IPS DF 6.9 (cell line): Measurements from ENCODE around the gene SNRNP48.

Experiments used
- DNase-seq: peaks from one replicate; pipeline ENCODE4 v3.0.0-alpha.2; 2013; ENCODE audit warnings: low read depth, low spot score
- H3K27ac ChIP-seq: one replicate; pipeline ENCODE4 v1.5.1; 2013; ENCODE audit warnings: low read length, control low read depth
- H3K27me3 ChIP-seq: 2 replicates; pipeline ENCODE4 v1.6.1; 2013; ENCODE audit warnings: mild to moderate bottlenecking, low read length; ENCODE audit not compliant: control insufficient read depth, insufficient read depth
- H3K36me3 ChIP-seq: 2 replicates; pipeline ENCODE4 v1.6.1; 2013; ENCODE audit warnings: low read length; ENCODE audit not compliant: control insufficient read depth, insufficient read depth
- H3K4me1 ChIP-seq: 2 replicates; pipeline ENCODE4 v1.6.1; 2013; ENCODE audit warnings: low read length; ENCODE audit not compliant: control insufficient read depth, insufficient read depth
- H3K4me3 ChIP-seq: 2 replicates; pipeline ENCODE4 v1.5.1; 2013; ENCODE audit warnings: mild to moderate bottlenecking, low read length
- H3K9me3 ChIP-seq: 2 replicates; pipeline ENCODE4 v1.6.1; 2013; ENCODE audit warnings: low read length, inconsistent platforms; ENCODE audit not compliant: control insufficient read depth, insufficient read depth
- WGBS: extraction: QIAGEN DNeasy Blood & Tissue Kit; methylation state at CpG from one replicate; pipeline ENCODE4 v1.1.7; 2013; ENCODE audit warnings: mixed read lengths, missing lambda C conversion rate; ENCODE audit not compliant: insufficient read length, insufficient coverage; 5-methylcytosine and 5-hydroxymethylcytosine counted together

Gene SNRNP48

GRCh38 chr6:7546020-7546369 is 44.0 kb upstream of the SNRNP48 start:
- no CpG with 5 or more reads among the region's 6 CpGs for WGBS
- Histone ChIP-seq H3K9me3 (no peaks in the 10 kb centered on the region), H3K27ac (no peak overlapping the region), H3K36me3 (no peaks in the 10 kb centered on the region), H3K27me3 (no peaks in the 10 kb centered on the region), H3K4me1 (peaks cover 3% of the 10 kb centered on the region; the same call in 1 of the 2 replicates), H3K4me3 (no peak overlapping the region)
- no peak for DNase-seq

- Histone ChIP-seq H3K4me3 (no peak overlapping the region), H3K27ac (no peak overlapping the region), H3K4me1 (peaks cover 3% of the 10 kb centered on the region; the same call in 1 of the 2 replicates), H3K9me3 (no peaks in the 10 kb centered on the region), H3K36me3 (no peaks in the 10 kb centered on the region), H3K27me3 (no peaks in the 10 kb centered on the region)
- WGBS = no CpG with 5 or more reads among the region's 2 CpGs
- no peak for DNase-seq
Measured at GRCh38 chr6:7546383-7546782, 43.6 kb upstream of the SNRNP48 start.

- Histone ChIP-seq H3K27me3 (no peaks in the 10 kb centered on the region), H3K9me3 (no peaks in the 10 kb centered on the region), H3K4me3 (no peak overlapping the region), H3K27ac (no peak overlapping the region), H3K36me3 (no peaks in the 10 kb centered on the region), H3K4me1 (peaks cover 3% of the 10 kb centered on the region; the same call in 1 of the 2 replicates)
- DNase-seq = no peak
- WGBS = no CpG with 5 or more reads among the region's 4 CpGs
Measured at GRCh38 chr6:7546896-7547295, 43.1 kb upstream of the SNRNP48 start.

- Histone ChIP-seq H3K36me3 (no peaks in the 10 kb centered on the region), H3K27ac (no peak overlapping the region), H3K27me3 (no peaks in the 10 kb centered on the region), H3K9me3 (no peaks in the 10 kb centered on the region), H3K4me3 (no peak overlapping the region), H3K4me1 (peaks cover 3% of the 10 kb centered on the region; the same call in 1 of the 2 replicates)
- no peak for DNase-seq
- WGBS = no CpG with 5 or more reads among the region's 4 CpGs
Measured at GRCh38 chr6:7547315-7547714, 42.7 kb upstream of the SNRNP48 start.

GRCh38 chr6:7550433-7550801 is 39.6 kb upstream of the SNRNP48 start:
- no peak overlapping the region for H3K27ac ChIP-seq
- no peak for DNase-seq
- no peaks in the 10 kb centered on the region for H3K27me3 ChIP-seq
- no peaks in the 10 kb centered on the region for H3K9me3 ChIP-seq
- H3K4me3 ChIP-seq = no peak overlapping the region
- no peaks in the 10 kb centered on the region for H3K36me3 ChIP-seq
- peaks cover 1% of the 10 kb centered on the region; the same call in 1 of the 2 replicates for H3K4me1 ChIP-seq
- WGBS = no CpG with 5 or more reads among the region's 2 CpGs

- no peak for DNase-seq
- H3K9me3 ChIP-seq = no peaks in the 10 kb centered on the region
- H3K4me1 ChIP-seq = no peaks in the 10 kb centered on the region
- peaks cover 6% of the 10 kb centered on the region; the same call in 1 of the 2 replicates for H3K36me3 ChIP-seq
- H3K4me3 ChIP-seq = no peak overlapping the region
- WGBS = no CpG with 5 or more reads among the region's 6 CpGs
- no peak overlapping the region for H3K27ac ChIP-seq
- no peaks in the 10 kb centered on the region for H3K27me3 ChIP-seq
Measured at GRCh38 chr6:7554533-7555275, 35.3 kb upstream of the SNRNP48 start.

GRCh38 chr6:7555671-7556070 is 34.3 kb upstream of the SNRNP48 start:
- Histone ChIP-seq H3K4me1 (no peaks in the 10 kb centered on the region), H3K9me3 (no peaks in the 10 kb centered on the region), H3K27ac (no peak overlapping the region), H3K4me3 (no peak overlapping the region), H3K36me3 (peaks cover 8% of the 10 kb centered on the region; the same call in 1 of the 2 replicates), H3K27me3 (no peaks in the 10 kb centered on the region)
- no peak for DNase-seq
- WGBS = no CpG with 5 or more reads among the region's 11 CpGs

GRCh38 chr6:7556394-7557106 is 33.4 kb upstream of the SNRNP48 start:
- no CpG with 5 or more reads among the region's 12 CpGs for WGBS
- Histone ChIP-seq H3K27ac (no peak overlapping the region), H3K4me3 (no peak overlapping the region), H3K27me3 (no peaks in the 10 kb centered on the region), H3K36me3 (peaks cover 8% of the 10 kb centered on the region; the same call in 1 of the 2 replicates), H3K9me3 (no peaks in the 10 kb centered on the region), H3K4me1 (no peaks in the 10 kb centered on the region)
- no peak for DNase-seq

GRCh38 chr6:7557652-7558051 is 32.3 kb upstream of the SNRNP48 start:
- Histone ChIP-seq H3K4me1 (no peaks in the 10 kb centered on the region), H3K9me3 (no peaks in the 10 kb centered on the region), H3K27ac (no peak overlapping the region), H3K4me3 (no peak overlapping the region), H3K27me3 (no peaks in the 10 kb centered on the region), H3K36me3 (peaks cover 8% of the 10 kb centered on the region; the same call in 1 of the 2 replicates)
- DNase-seq = no peak
- WGBS = no CpG with 5 or more reads among the region's 2 CpGs

- H3K9me3 ChIP-seq = no peaks in the 10 kb centered on the region
- H3K4me3 ChIP-seq = no peak overlapping the region
- no CpG with 5 or more reads among the region's 4 CpGs for WGBS
- no peaks in the 10 kb centered on the region for H3K4me1 ChIP-seq
- H3K27ac ChIP-seq = no peak overlapping the region
- DNase-seq = no peak
- no peaks in the 10 kb centered on the region for H3K27me3 ChIP-seq
- H3K36me3 ChIP-seq = peaks cover 8% of the 10 kb centered on the region; the same call in 1 of the 2 replicates
Measured at GRCh38 chr6:7558781-7559180, 31.2 kb upstream of the SNRNP48 start.
